Psoas muscle (tissue), 8 donors: ENCODE measurements around the gene TMEM82. TPM values are rescaled to one million over a fixed set of nuclear protein-coding genes. Genes with fewer than 3 reads are reported as not detected.

Experiments
- ATAC-seq, 4 donors: fragments of 200-7000 bp; cut with Tn5 transposase; one replicate each; pipeline ENCODE4 v1.9.1; 2020; ENCODE audit warnings: moderate library complexity in 3 of 4, mild to moderate bottlenecking in 2 of 4
- DNase-seq, 2 donors: peaks; one replicate each; pipeline ENCODE4 v3.0.0-alpha.2; 2020
- H3K27ac ChIP-seq: fragments of 200-600 bp; one replicate; pipeline ENCODE4 v1.8.0; 2022
- H3K27me3 ChIP-seq, 3 donors: fragments of 200-600 bp in 1 of 3; one replicate each; pipeline versions ENCODE4 v1.6.1 to v1.8.0; 2013 to 2022; ENCODE audit warnings: low read length in 2 of 3, mild to moderate bottlenecking in 2 of 3, moderate library complexity in 1 of 3; ENCODE audit not compliant: insufficient read depth in 3 of 3
- H3K36me3 ChIP-seq, 2 donors: fragments of 200-600 bp in 1 of 2; one replicate each; pipeline versions ENCODE4 v1.6.1 to v1.8.0; 2013 to 2022; ENCODE audit warnings: low read depth in 1 of 2, mild to moderate bottlenecking in 1 of 2, moderate library complexity in 1 of 2; ENCODE audit not compliant: insufficient read depth in 1 of 2
- H3K4me1 ChIP-seq: fragments of 200-600 bp; one replicate; pipeline ENCODE4 v1.8.0; 2022
- H3K4me3 ChIP-seq: fragments of 200-600 bp; one replicate; pipeline ENCODE4 v1.8.0; 2022; ENCODE audit warnings: mild to moderate bottlenecking
- H3K9me3 ChIP-seq: fragments of 200-600 bp; one replicate; pipeline ENCODE4 v1.8.0; 2022
- WGBS, 3 donors: extraction: QIAGEN DNeasy Blood & Tissue Kit; methylation state at CpG; one replicate each; pipeline versions ENCODE4 v1.1.6 to v1.1.7; 2013; 5-methylcytosine and 5-hydroxymethylcytosine counted together
- intact Hi-C, 2 donors: fragments of 100-400 bp; cut with DNase I; formaldehyde crosslinking; loops; one replicate each; pipeline versions ENCODE4 v1.11.0 to v1.14.2; 2022
- polyA plus RNA-seq, 3 donors: library from polyadenylated mRNA; stranded (reverse); fragments of 200-250 nt; gene quantifications; one replicate each; pipeline ENCODE4 v1.2.3, GENCODE V29; 2013
- total RNA-seq, 4 donors: library from RNA; stranded (reverse); fragmentation: NEBNext Ultra II Directional in 2 of 4; extraction: Animal tissue kit (Norgen Biotek cat#: 25700) in 2 of 4; gene quantifications; one replicate each; pipeline versions ENCODE4 v1.2.1 to v1.2.4, GENCODE V29; 2021 to 2023
- TF ChIP-seq, protein P1 (sequence below): fragments of 200-600 bp; IDR thresholded peaks from one replicate; pipeline ENCODE4 v1.8.0; 2022; ENCODE audit warnings: antibody characterized with exemption
- donor health status: healthy with polysubstance abuse.
- donor health status: DM: no; HTN: no; CAD: no; lungs with moderate emphysema.
- donor health status: Bipolar disorder and iron deficiency.
- donor health status: healthy.
- donor health status: DM: yes; HTN: yes; CAD: no.
- donor health status: DM: no; HTN: no; CAD: no.
- donor health status: DM: no; HTN: no; CAD: no.
- donor health status: DM: yes; HTN: yes; CAD: no.

Gene TMEM82
- total and polyA plus RNA-seq, 7 donors, result not detected

- no peak overlapping the region for H3K4me3 ChIP-seq
- H3K9me3 ChIP-seq, result no peaks in the 10 kb centered on the region
- no peaks in the 10 kb centered on the region for H3K27me3 ChIP-seq
- 64 to 78% (median 64%) methylated on average over 6 of the region's 6 CpGs for WGBS, 3 donors
- H3K27ac ChIP-seq, result no peak overlapping the region
- no peaks in the 10 kb centered on the region for H3K4me1 ChIP-seq
- ATAC-seq (no peak), DNase-seq (no peak)
- H3K36me3 ChIP-seq, result no peaks in the 10 kb centered on the region
- intact Hi-C loops, result no loop called here
- TF ChIP-seq, protein P1, sequence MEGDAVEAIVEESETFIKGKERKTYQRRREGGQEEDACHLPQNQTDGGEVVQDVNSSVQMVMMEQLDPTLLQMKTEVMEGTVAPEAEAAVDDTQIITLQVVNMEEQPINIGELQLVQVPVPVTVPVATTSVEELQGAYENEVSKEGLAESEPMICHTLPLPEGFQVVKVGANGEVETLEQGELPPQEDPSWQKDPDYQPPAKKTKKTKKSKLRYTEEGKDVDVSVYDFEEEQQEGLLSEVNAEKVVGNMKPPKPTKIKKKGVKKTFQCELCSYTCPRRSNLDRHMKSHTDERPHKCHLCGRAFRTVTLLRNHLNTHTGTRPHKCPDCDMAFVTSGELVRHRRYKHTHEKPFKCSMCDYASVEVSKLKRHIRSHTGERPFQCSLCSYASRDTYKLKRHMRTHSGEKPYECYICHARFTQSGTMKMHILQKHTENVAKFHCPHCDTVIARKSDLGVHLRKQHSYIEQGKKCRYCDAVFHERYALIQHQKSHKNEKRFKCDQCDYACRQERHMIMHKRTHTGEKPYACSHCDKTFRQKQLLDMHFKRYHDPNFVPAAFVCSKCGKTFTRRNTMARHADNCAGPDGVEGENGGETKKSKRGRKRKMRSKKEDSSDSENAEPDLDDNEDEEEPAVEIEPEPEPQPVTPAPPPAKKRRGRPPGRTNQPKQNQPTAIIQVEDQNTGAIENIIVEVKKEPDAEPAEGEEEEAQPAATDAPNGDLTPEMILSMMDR, result no peak
These were observed 29.7 kb downstream of the TMEM82 start for GRCh38 chr1:15771836-15772515.

- no peaks in the 10 kb centered on the region for H3K9me3 ChIP-seq
- H3K27ac ChIP-seq, result no peak overlapping the region
- no peaks in the 10 kb centered on the region for H3K4me1 ChIP-seq
- WGBS, 3 donors, result 75 to 90% (median 84%) methylated on average over 2 of the region's 2 CpGs
- H3K27me3 ChIP-seq, result no peaks in the 10 kb centered on the region
- intact Hi-C loops, result no loop called here
- DNase-seq, result no peak
- ATAC-seq, result no peak
- TF ChIP-seq, protein P1, result no peak
- H3K36me3 ChIP-seq, result no peaks in the 10 kb centered on the region
- no peak overlapping the region for H3K4me3 ChIP-seq
These were observed 33.4 kb downstream of the TMEM82 start for GRCh38 chr1:15775706-15776105.

GRCh38 chr1:15777909-15778707 lies 35.8 kb downstream of the TMEM82 start:
- H3K4me3 ChIP-seq, result no peak overlapping the region
- WGBS, 3 donors, result 87 to 94% (median 88%) methylated on average over 7 of the region's 7 CpGs
- intact Hi-C loops, result no loop called here
- H3K27me3 ChIP-seq, result no peaks in the 10 kb centered on the region
- H3K36me3 ChIP-seq, result no peaks in the 10 kb centered on the region
- no peaks in the 10 kb centered on the region for H3K9me3 ChIP-seq
- TF ChIP-seq, protein P1, result no peak
- H3K4me1 ChIP-seq, result no peaks in the 10 kb centered on the region
- DNase-seq (no peak), ATAC-seq (no peak)
- no peak overlapping the region for H3K27ac ChIP-seq

DNA sequence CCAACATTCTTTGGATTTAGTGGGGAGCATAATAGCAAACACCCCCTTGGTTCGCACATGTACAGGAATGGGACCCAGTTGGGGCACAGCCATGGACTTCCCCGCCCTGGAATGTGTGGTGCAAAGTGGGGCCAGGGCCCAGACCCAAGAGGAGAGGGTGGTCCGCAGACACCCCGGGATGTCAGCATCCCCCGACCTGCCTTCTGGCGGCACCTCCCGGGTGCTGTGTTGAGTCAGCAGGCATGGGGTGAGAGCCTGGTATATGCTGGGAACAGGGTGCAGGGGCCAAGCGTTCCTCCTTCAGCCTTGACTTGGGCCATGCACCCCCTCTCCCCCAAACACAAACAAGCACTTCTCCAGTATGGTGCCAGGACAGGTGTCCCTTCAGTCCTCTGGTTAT lies 43.4 kb downstream of the TMEM82 start:
- 92 to 98% (median 96%) methylated on average over 7 to 8 of the region's 8 CpGs for WGBS, 3 donors
- ATAC-seq, result no peak

More for the DNA sequence above, 43.4 kb downstream of the TMEM82 start:
- H3K27ac ChIP-seq, result no peak overlapping the region
- TF ChIP-seq, protein P1, result no peak
- H3K9me3 ChIP-seq, result no peaks in the 10 kb centered on the region
- no peak overlapping the region for H3K4me3 ChIP-seq
- H3K36me3 ChIP-seq, result no peaks in the 10 kb centered on the region
- H3K4me1 ChIP-seq, result peaks cover 6% of the 10 kb centered on the region
- intact Hi-C loops, result no loop called here
- H3K27me3 ChIP-seq, result no peaks in the 10 kb centered on the region
- DNase-seq, result no peak
